Kidney tubule cell (primary cell): ENCODE data around the gene SNAI3.

Experiments
- DNase-seq: peaks from one replicate; pipeline ENCODE4 v3.0.0-alpha.2; 2018; ENCODE audit warnings: low spot score

The SNAI3 gene

DNA sequence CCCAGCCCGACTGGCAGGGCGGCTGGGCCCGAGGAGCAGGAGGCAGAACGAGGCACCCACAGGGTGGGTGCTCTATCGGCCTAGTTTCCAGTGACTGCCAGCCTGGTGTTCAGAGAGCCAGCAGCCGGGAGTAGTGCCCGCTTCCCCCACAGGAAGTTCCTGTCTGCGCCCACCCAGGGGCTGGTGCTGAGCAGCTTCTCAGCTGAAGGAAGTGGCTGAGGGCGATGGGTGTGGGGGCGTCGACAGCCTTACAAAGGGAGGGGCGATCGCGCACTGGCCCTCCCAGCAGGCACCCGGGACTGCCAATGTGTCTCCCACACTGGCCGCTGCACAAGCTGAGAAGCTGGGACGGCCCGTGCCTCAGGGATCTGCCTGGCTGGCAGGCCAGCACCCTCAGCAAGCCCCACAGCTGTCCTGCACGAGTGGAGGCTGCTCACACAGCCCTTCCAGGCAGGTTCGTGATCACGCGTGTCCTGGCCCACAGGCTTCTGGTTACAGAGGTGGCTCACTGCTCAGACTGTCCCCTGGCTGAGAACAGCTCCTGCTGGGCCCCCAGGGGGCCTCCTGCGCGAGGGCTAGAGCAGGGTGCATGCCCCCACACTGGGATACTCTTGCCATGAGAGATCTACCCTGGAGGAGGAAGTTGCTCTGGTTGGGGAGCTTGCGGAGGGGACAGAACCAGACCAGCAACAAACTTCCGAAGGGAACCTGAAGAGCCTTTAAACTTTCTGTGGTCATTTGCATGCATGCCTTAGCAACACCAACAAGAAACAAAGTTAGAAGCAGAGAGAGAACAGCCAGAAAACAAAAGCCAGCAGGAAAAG is 17.4 kb upstream of the SNAI3 start:
- no peak for DNase-seq

GRCh38 chr16:88702371-88703210 is 16.3 kb upstream of the SNAI3 start:
- no peak for DNase-seq

- DNase-seq = no peak
Observed at GRCh38 chr16:88701581-88702370, 15.5 kb upstream of the SNAI3 start.

- peak; percentile 41 for DNase-seq
Observed at GRCh38 chr16:88700636-88701482, 14.6 kb upstream of the SNAI3 start.

DNA sequence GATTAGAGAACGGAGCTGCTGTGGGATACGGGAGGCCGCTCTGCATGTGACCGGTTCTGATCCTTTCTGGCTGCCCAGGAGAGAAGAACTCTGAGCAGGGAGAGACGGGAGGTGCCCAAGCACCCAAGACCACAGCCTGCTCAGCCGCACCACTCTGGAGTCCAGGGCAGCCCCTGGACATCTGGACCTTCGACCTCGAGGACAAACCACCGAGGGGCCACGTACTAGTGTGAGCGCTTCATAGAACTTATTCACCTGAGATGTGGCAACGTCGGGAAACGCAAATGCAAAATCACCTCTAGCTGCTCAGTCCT is 14.0 kb upstream of the SNAI3 start:
- DNase-seq = no peak

- DNase-seq = no peak
Observed at GRCh38 chr16:88699180-88699579, 12.9 kb upstream of the SNAI3 start.

DNA sequence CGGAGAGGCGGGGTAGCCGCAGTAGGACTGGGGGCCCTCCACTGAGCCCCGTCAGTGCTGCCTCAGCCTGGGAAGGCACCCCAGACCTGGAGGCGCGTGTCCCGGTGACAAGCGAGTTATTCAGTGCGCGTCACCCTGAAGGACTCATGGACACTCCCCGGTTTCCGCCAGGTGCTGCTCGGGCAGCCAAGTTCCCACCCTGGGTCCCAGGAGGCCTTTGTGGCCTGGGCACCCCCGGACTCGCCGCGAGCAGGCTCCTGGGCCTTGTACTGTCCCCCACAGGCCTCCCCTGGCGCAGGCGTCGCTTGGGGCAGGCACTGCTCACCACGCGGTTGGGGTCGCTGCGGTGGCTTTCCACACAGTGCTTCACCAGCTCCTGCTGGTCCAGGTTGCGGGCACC is 12.3 kb upstream of the SNAI3 start:
- DNase-seq = no peak

- no peak for DNase-seq
Observed at GRCh38 chr16:88697831-88698615, 11.7 kb upstream of the SNAI3 start.

DNA sequence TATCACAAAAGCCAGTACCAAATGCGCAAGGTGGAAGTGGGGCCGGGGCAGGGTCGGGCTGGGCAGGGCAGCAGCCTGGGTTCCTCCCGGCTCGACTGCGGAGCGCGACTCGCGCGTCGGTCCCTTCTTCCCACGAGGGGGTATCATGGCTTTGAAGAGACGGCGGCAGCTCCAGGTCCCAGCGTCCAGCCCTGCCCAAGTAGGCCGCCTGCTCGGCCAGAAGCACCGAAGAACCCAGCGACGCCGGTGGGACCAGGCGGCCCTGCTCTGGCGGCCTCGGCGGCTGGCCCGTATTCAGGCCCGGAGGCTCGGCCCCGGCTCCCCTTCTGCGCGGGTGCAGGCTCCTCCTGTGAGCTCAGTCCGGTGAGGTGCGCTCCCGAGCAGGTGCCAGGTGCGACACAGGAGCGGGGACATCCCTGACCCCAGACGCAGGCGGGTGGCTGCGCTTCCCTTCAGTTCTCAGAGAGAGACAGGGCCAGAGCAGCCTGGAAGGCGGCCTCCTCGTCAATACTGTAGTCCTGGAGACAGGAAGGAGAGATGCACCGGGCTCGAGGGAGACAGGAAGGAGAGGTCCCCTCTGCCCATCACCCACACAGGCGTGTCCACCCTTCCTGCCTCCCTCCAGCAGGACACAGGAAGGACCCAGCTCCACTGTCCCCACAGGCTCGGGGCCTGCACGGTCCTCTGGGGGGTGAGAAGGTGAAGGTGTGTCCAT is 11.0 kb upstream of the SNAI3 start:
- no peak for DNase-seq

DNA sequence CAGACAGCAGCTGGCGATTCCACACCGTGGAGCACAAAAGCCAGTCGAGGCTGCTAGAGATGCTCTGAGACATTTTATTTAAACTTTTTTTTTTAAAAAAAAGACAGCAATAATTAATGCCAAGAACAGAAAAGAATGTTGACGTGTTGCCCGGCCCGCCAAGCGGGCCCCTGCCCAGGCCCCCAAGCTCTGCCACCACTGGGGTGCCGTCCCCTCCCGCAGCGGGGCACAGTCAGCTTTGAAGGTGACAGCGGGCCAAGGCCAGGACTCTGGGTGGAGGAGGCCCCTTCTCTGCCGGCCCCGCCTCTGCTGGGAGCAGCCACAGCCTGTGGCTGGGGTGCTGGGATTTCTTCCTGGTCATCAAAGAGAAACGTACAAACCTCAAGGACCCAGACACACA is 10.1 kb upstream of the SNAI3 start:
- DNase-seq = no peak

GRCh38 chr16:88695753-88696152 is 9.4 kb upstream of the SNAI3 start:
- DNase-seq = no peak

DNA sequence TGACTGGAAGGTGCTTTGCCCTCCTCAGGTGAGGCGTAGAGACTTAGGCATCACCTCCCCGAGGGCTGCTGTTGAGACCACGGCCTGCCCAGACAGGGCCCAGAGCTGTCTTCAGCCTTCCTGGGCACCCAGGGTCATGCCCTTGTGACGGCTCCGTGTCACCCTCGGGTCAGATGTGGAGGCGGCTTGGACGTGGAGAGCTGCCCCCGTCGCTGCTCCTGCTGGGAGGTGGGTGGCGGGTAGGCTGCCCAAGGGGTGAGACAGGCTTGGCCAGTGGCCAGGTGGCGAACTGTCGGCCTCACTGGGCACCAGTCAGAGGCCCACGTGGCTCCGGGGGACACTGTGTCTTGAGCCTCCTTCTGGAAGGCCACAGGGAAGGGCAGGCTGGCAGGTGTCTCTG is 8.9 kb upstream of the SNAI3 start:
- no peak for DNase-seq

GRCh38 chr16:88694221-88695087 is 8.1 kb upstream of the SNAI3 start:
- no peak for DNase-seq

GRCh38 chr16:88693420-88694177 is 7.3 kb upstream of the SNAI3 start:
- no peak for DNase-seq

GRCh38 chr16:88692861-88693260 is 6.6 kb upstream of the SNAI3 start:
- no peak for DNase-seq

GRCh38 chr16:88691924-88692560 is 5.7 kb upstream of the SNAI3 start:
- DNase-seq = no peak

GRCh38 chr16:88691129-88691813 is 5.0 kb upstream of the SNAI3 start:
- no peak for DNase-seq
